ENCODE measurements around the gene DBT.

DNA sequence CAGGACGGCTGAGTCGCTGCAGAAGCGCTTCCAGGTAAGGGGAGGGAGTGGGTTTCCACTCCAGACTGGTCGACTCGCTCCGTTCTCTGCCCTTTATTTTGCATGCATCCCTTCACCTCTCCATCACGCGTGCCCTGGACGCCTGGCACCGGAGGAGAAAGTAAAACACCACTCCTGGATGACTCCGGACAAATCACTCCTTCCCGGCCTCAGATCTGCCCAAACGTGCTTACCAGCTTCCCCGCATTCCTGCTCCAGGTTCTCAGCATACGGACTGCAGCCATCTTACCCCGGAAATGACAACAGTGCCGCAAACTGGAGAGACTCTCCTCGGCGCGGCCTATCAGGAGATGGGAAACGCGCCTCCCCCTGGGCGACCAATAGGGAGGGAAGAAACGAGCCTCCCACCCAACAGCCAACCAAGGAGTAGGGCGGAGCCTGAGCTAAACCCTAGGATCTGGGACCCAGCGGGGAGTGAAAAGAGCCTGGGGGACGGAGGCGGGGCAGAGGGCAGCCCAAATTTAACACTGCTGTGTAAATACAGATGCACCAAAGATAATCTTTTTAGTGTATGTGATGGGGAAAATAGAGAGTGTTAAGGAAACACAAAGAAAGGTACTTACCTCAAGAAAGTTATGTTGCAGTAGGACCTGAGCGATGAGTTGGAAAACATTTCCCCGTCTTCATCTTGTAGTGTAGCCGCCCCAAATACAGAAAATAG lies at the start of gene DBT:
- TF ChIP-seq, protein P1, sequence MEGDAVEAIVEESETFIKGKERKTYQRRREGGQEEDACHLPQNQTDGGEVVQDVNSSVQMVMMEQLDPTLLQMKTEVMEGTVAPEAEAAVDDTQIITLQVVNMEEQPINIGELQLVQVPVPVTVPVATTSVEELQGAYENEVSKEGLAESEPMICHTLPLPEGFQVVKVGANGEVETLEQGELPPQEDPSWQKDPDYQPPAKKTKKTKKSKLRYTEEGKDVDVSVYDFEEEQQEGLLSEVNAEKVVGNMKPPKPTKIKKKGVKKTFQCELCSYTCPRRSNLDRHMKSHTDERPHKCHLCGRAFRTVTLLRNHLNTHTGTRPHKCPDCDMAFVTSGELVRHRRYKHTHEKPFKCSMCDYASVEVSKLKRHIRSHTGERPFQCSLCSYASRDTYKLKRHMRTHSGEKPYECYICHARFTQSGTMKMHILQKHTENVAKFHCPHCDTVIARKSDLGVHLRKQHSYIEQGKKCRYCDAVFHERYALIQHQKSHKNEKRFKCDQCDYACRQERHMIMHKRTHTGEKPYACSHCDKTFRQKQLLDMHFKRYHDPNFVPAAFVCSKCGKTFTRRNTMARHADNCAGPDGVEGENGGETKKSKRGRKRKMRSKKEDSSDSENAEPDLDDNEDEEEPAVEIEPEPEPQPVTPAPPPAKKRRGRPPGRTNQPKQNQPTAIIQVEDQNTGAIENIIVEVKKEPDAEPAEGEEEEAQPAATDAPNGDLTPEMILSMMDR (IDR thresholded peaks at IDR 0.05; ENCODE audit: low read depth, low read length), result no peak
- peak; percentile 42; the same call in 1 of the 2 replicates for TF ChIP-seq MYC (IDR thresholded peaks at IDR 0.05; ENCODE audit: low read depth, low read length)
- TF ChIP-seq POLR2A (IDR thresholded peaks at IDR 0.05; ENCODE audit: extremely low read depth, insufficient read length), result peak; percentile 95

Data from NB4 (cell line).